GM18868 (cell line): ENCODE measurements around the gene ZNF614.
"Not testable (repeated sequence)": the region's sequence is repeated elsewhere in the genome, so short reads cannot be mapped to it uniquely, and the experiment has no call there.

Source experiments
- ATAC-seq: cut with Tn5 transposase; IDR thresholded peaks from one replicate; pipeline ENCODE4 v1.9.1; 2021; ENCODE audit warnings: mild to moderate bottlenecking, moderate library complexity; ENCODE audit not compliant: unreplicated experiment

ZNF614 gene

GRCh38 chr19:51993422-51993821, 34.8 kb downstream of the ZNF614 start:
- no peak for ATAC-seq

GRCh38 chr19:51986309-51987291, 41.6 kb downstream of the ZNF614 start, which contains the start of gene ZNF350:
Gene ZNF350, minus strand, starts transcription at chr19:51986840. Its CDS starts 12,480 bp downstream, at chr19:51974360.
- ATAC-seq: peak; percentile 70

GRCh38 chr19:51983361-51983760, 44.8 kb downstream of the ZNF614 start:
- no peak for ATAC-seq

- ATAC-seq: not testable (repeated sequence)
Measured at GRCh38 chr19:51980926-51981325, 47.3 kb downstream of the ZNF614 start.

- ATAC-seq: no peak
Measured at GRCh38 chr19:51980116-51980736, 48.0 kb downstream of the ZNF614 start.

- ATAC-seq: no peak
Measured at GRCh38 chr19:51978882-51979281, 49.3 kb downstream of the ZNF614 start.

GRCh38 chr19:51977346-51977745, 50.8 kb downstream of the ZNF614 start:
- no peak for ATAC-seq

GRCh38 chr19:51976852-51977251, 51.3 kb downstream of the ZNF614 start:
- ATAC-seq: no peak

- not testable (repeated sequence) for ATAC-seq
Measured at GRCh38 chr19:51975787-51976186, 52.4 kb downstream of the ZNF614 start.

GRCh38 chr19:51971624-51972023, 56.6 kb downstream of the ZNF614 start:
- ATAC-seq: no peak

GRCh38 chr19:51970718-51971117, 57.5 kb downstream of the ZNF614 start:
- no peak for ATAC-seq

- no peak for ATAC-seq
Measured at GRCh38 chr19:51965583-51965982, 62.6 kb downstream of the ZNF614 start.
